Mesothelial cell of epicardium (in vitro differentiated cells): ENCODE measurements around the gene CTDSP1. TPM values are rescaled to one million over a fixed set of nuclear protein-coding genes. Genes with fewer than 3 reads are reported as not detected.

Experiments used
- DNase-seq, 2 experiments: peaks; one replicate each; pipeline ENCODE4 v3.0.0; 2021; ENCODE audit warnings: low spot score in 2 of 2; ENCODE audit not compliant: unreplicated experiment in 2 of 2
- H3K27ac Mint-ChIP-seq: 2 replicates; pipeline ENCODE4 v1.8.0; 2021; ENCODE audit warnings: mixed read lengths
- H3K27me3 Mint-ChIP-seq: 2 replicates; pipeline ENCODE4 v1.8.0; 2021; ENCODE audit warnings: low read depth, mixed read lengths
- H3K36me3 Mint-ChIP-seq: 2 replicates; pipeline ENCODE4 v1.8.0; 2021; ENCODE audit warnings: mixed read lengths
- H3K4me1 Mint-ChIP-seq: 2 replicates; pipeline ENCODE4 v1.8.0; 2021; ENCODE audit warnings: mixed read lengths
- H3K4me3 Mint-ChIP-seq: 2 replicates; pipeline ENCODE4 v1.8.0; 2021; ENCODE audit warnings: mild to moderate bottlenecking, moderate library complexity, mixed read lengths
- H3K9me3 Mint-ChIP-seq: 2 replicates; pipeline ENCODE4 v1.8.0; 2021; ENCODE audit warnings: mixed read lengths
- total RNA-seq: library from RNA; stranded (reverse); gene quantifications from 3 replicates; pipeline ENCODE4 v1.2.1, GENCODE V29; 2021
- TF ChIP-seq, protein P1 (sequence below): fragments of 200-600 bp; sonication (generic); IDR thresholded peaks from one replicate; pipeline ENCODE4 v1.5.0; 2021; ENCODE audit warnings: antibody characterized with exemption; ENCODE audit not compliant: unreplicated experiment

CTDSP1 gene
- total RNA-seq, 1 donor from 2014 or later: 134 TPM

- H3K36me3 Mint-ChIP-seq: no peaks in the 10 kb centered on the region
- TF ChIP-seq, protein P1, sequence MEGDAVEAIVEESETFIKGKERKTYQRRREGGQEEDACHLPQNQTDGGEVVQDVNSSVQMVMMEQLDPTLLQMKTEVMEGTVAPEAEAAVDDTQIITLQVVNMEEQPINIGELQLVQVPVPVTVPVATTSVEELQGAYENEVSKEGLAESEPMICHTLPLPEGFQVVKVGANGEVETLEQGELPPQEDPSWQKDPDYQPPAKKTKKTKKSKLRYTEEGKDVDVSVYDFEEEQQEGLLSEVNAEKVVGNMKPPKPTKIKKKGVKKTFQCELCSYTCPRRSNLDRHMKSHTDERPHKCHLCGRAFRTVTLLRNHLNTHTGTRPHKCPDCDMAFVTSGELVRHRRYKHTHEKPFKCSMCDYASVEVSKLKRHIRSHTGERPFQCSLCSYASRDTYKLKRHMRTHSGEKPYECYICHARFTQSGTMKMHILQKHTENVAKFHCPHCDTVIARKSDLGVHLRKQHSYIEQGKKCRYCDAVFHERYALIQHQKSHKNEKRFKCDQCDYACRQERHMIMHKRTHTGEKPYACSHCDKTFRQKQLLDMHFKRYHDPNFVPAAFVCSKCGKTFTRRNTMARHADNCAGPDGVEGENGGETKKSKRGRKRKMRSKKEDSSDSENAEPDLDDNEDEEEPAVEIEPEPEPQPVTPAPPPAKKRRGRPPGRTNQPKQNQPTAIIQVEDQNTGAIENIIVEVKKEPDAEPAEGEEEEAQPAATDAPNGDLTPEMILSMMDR: no peak
- H3K27ac Mint-ChIP-seq: no peak overlapping the region
- no peaks in the 10 kb centered on the region for H3K9me3 Mint-ChIP-seq
- no peaks in the 10 kb centered on the region for H3K27me3 Mint-ChIP-seq
- no peak overlapping the region for H3K4me3 Mint-ChIP-seq
- no peak for DNase-seq
- H3K4me1 Mint-ChIP-seq: peaks cover 15% of the 10 kb centered on the region
Measured at GRCh38 chr2:218392459-218392858, 7.2 kb upstream of the CTDSP1 start.

DNA sequence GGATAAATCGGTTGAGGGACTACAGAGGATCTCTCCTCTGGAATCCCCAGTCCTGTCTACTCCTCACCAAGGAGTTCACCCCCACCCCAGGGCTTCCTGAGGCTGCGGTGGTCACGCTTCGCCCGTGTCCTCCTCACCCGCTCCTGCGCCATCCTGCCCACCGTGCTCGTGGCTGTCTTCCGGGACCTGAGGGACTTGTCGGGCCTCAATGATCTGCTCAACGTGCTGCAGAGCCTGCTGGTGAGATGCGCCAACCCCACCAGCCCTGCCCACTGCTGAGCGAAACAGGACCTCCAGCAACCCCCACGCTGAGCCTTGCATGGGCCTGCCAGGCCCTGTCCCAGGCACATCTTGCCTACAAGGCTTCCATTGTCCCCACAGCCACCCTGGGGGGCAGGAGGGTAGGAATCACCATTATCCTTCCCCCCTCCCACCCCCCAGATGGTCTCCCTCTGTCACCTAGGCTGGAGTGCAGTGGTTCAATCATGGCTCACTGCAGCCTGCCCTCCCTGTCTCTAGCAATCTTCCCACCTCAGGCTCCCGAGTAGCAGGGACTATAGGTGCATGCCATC lies 6.7 kb upstream of the CTDSP1 start:
- no peaks in the 10 kb centered on the region for H3K9me3 Mint-ChIP-seq
- no peak for DNase-seq
- no peak overlapping the region for H3K27ac Mint-ChIP-seq
- H3K27me3 Mint-ChIP-seq: no peaks in the 10 kb centered on the region
- H3K36me3 Mint-ChIP-seq: no peaks in the 10 kb centered on the region
- peaks cover 19% of the 10 kb centered on the region for H3K4me1 Mint-ChIP-seq
- H3K4me3 Mint-ChIP-seq: no peak overlapping the region
- TF ChIP-seq, protein P1: no peak

DNA sequence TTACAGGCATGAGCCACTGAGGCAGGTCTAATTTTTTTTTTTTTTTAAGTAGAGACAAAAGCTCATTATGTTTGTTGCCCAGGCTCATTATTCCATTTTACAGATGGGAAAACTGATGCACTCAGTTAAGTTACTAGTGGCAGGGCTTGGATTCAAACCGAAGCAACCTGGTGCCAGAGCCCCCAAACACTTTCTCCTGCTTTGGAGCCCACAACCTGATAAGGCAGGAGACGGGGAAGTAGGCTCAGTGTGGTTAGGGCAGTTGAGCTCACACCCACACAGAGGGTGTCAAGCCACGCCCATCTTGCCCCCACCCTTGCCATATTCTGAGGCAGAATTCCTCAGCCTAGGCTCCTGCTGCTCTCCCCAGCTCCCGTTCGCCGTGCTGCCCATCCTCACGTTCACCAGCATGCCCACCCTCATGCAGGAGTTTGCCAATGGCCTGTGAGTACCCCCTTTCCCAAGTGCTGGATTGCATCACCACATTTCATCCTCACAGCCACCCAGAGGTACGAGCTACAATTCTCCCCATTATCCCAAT lies 5.8 kb upstream of the CTDSP1 start:
- Mint-ChIP-seq H3K36me3 (no peaks in the 10 kb centered on the region), H3K4me1 (peaks cover 20% of the 10 kb centered on the region), H3K27me3 (no peaks in the 10 kb centered on the region), H3K27ac (no peak overlapping the region), H3K9me3 (no peaks in the 10 kb centered on the region), H3K4me3 (no peak overlapping the region)
- DNase-seq: no peak
- TF ChIP-seq, protein P1: no peak

DNA sequence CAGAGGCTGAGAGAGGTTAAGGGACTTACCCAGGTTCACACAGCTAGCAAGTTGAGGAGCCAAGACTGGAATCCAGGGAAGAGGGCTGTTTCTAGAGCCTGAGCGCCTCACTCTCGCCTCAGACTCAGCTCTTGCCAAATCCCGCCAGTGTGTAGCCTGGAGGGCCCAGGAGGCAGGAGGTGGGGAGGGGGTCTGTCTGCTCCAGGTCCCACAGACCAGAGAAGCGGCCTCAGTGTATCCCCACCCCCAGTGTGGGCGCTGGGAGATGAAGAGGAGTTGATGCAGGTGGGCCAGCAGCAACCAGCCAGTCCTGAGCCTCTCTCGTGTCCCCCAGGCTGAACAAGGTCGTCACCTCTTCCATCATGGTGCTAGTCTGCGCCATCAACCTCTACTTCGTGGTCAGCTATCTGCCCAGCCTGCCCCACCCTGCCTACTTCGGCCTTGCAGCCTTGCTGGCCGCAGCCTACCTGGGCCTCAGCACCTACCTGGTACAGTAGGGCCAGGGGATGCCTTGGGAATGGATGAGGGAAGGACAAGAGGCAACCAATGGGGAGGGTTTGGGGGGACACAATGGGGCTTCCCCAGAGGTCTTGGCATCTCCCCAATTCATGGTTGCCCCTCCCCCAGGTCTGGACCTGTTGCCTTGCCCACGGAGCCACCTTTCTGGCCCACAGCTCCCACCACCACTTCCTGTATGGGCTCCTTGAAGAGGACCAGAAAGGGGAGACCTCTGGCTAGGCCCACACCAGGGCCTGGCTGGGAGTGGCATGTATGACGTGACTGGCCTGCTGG lies 5.2 kb upstream of the CTDSP1 start:
- TF ChIP-seq, protein P1: no peak
- DNase-seq: no peak
- Mint-ChIP-seq H3K36me3 (no peaks in the 10 kb centered on the region), H3K4me3 (no peak overlapping the region), H3K4me1 (peaks cover 20% of the 10 kb centered on the region), H3K27ac (no peak overlapping the region), H3K9me3 (no peaks in the 10 kb centered on the region), H3K27me3 (no peaks in the 10 kb centered on the region)

DNA sequence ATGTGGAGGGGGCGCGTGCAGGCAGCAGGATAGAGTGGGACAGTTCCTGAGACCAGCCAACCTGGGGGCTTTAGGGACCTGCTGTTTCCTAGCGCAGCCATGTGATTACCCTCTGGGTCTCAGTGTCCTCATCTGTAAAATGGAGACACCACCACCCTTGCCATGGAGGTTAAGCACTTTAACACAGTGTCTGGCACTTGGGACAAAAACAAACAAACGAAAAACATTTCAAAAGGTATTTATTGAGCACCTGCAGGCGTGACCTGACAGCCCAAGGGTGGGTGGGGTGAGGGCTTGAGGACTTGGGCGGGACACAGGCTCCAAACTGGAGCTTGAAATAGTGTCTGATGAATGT lies 4.6 kb upstream of the CTDSP1 start:
- Mint-ChIP-seq H3K4me1 (peaks cover 20% of the 10 kb centered on the region), H3K27ac (no peak overlapping the region), H3K4me3 (no peak overlapping the region), H3K36me3 (no peaks in the 10 kb centered on the region), H3K27me3 (no peaks in the 10 kb centered on the region), H3K9me3 (no peaks in the 10 kb centered on the region)
- no peak for DNase-seq
- TF ChIP-seq, protein P1: no peak
